ENCODE measurements around the gene EGR2.
"Not testable (repeated sequence)": the region's sequence is repeated elsewhere in the genome, so short reads cannot be mapped to it uniquely, and the experiment has no call there.

The EGR2 gene

GRCh38 chr10:62790019-62790555, 26.1 kb downstream of the EGR2 start:
- Histone ChIP-seq H3K4me1 (ENCODE audit: control insufficient read depth in 1 of 2, insufficient read depth in 2 of 2, low read length in 2 of 2) (peaks cover 0 to 12% of the 10 kb centered on the region in 2 donors), H3K36me3 (ENCODE audit: control insufficient read depth in 1 of 2, insufficient read depth in 2 of 2, low read length in 2 of 2) (no peaks in the 10 kb centered on the region), H3K27me3 (ENCODE audit: low read depth, low read length) (no peaks in the 10 kb centered on the region), H3K4me3 (ENCODE audit: low read depth in 1 of 2, low read length in 2 of 2) (no peak overlapping the region), H3K9me3 (ENCODE audit: control insufficient read depth in 1 of 2, low read length in 2 of 2) (no peaks in the 10 kb centered on the region), H3K27ac (ENCODE audit: low read length) (no peak overlapping the region)

GRCh38 chr10:62788861-62789467, 27.2 kb downstream of the EGR2 start:
- Histone ChIP-seq H3K4me3 (ENCODE audit: low read depth in 1 of 2, low read length in 2 of 2) (no peak overlapping the region), H3K36me3 (ENCODE audit: control insufficient read depth in 1 of 2, insufficient read depth in 2 of 2, low read length in 2 of 2) (no peaks in the 10 kb centered on the region), H3K27ac (ENCODE audit: low read length) (no peak overlapping the region), H3K27me3 (ENCODE audit: low read depth, low read length) (no peaks in the 10 kb centered on the region), H3K4me1 (ENCODE audit: control insufficient read depth in 1 of 2, insufficient read depth in 2 of 2, low read length in 2 of 2) (peaks cover 0 to 12% of the 10 kb centered on the region in 2 donors), H3K9me3 (ENCODE audit: control insufficient read depth in 1 of 2, low read length in 2 of 2) (no peaks in the 10 kb centered on the region)

GRCh38 chr10:62788285-62788684, 27.9 kb downstream of the EGR2 start:
- H3K9me3 ChIP-seq (ENCODE audit: control insufficient read depth in 1 of 2, low read length in 2 of 2); H3K27me3 ChIP-seq (ENCODE audit: low read depth, low read length); H3K27ac ChIP-seq (ENCODE audit: low read length); H3K4me3 ChIP-seq (ENCODE audit: low read depth in 1 of 2, low read length in 2 of 2); H3K36me3 ChIP-seq (ENCODE audit: control insufficient read depth in 1 of 2, insufficient read depth in 2 of 2, low read length in 2 of 2): not testable (repeated sequence)
- H3K4me1 ChIP-seq (ENCODE audit: control insufficient read depth in 1 of 2, insufficient read depth in 2 of 2, low read length in 2 of 2) = peaks cover 0 to 12% of the 10 kb centered on the region in 2 donors

GRCh38 chr10:62784537-62784936, 31.6 kb downstream of the EGR2 start:
- not testable (repeated sequence) for H3K27me3 ChIP-seq (ENCODE audit: low read depth, low read length); H3K9me3 ChIP-seq (ENCODE audit: control insufficient read depth in 1 of 2, low read length in 2 of 2); H3K4me1 ChIP-seq (ENCODE audit: control insufficient read depth in 1 of 2, insufficient read depth in 2 of 2, low read length in 2 of 2); H3K4me3 ChIP-seq (ENCODE audit: low read depth in 1 of 2, low read length in 2 of 2); H3K36me3 ChIP-seq (ENCODE audit: control insufficient read depth in 1 of 2, insufficient read depth in 2 of 2, low read length in 2 of 2); H3K27ac ChIP-seq (ENCODE audit: low read length)

GRCh38 chr10:62779487-62780248, 36.5 kb downstream of the EGR2 start:
- no peaks in the 10 kb centered on the region for H3K36me3 ChIP-seq (ENCODE audit: control insufficient read depth in 1 of 2, insufficient read depth in 2 of 2, low read length in 2 of 2)
- no peaks in the 10 kb centered on the region for H3K27me3 ChIP-seq (ENCODE audit: low read depth, low read length)
- H3K4me3 ChIP-seq (ENCODE audit: low read depth in 1 of 2, low read length in 2 of 2) = no peak overlapping the region
- H3K4me1 ChIP-seq (ENCODE audit: control insufficient read depth in 1 of 2, insufficient read depth in 2 of 2, low read length in 2 of 2) = no peaks in the 10 kb centered on the region
- no peaks in the 10 kb centered on the region for H3K9me3 ChIP-seq (ENCODE audit: control insufficient read depth in 1 of 2, low read length in 2 of 2)
- H3K27ac ChIP-seq (ENCODE audit: low read length) = no peak overlapping the region

GRCh38 chr10:62778125-62778524, 38.0 kb downstream of the EGR2 start:
- H3K4me1 ChIP-seq (ENCODE audit: control insufficient read depth in 1 of 2, insufficient read depth in 2 of 2, low read length in 2 of 2) = no peaks in the 10 kb centered on the region
- H3K27ac ChIP-seq (ENCODE audit: low read length) = no peak overlapping the region
- H3K27me3 ChIP-seq (ENCODE audit: low read depth, low read length) = no peaks in the 10 kb centered on the region
- H3K4me3 ChIP-seq (ENCODE audit: low read depth in 1 of 2, low read length in 2 of 2) = no peak overlapping the region
- H3K9me3 ChIP-seq (ENCODE audit: control insufficient read depth in 1 of 2, low read length in 2 of 2) = no peaks in the 10 kb centered on the region
- no peaks in the 10 kb centered on the region for H3K36me3 ChIP-seq (ENCODE audit: control insufficient read depth in 1 of 2, insufficient read depth in 2 of 2, low read length in 2 of 2)

- no peak overlapping the region for H3K4me3 ChIP-seq (ENCODE audit: low read depth in 1 of 2, low read length in 2 of 2)
- no peaks in the 10 kb centered on the region for H3K27me3 ChIP-seq (ENCODE audit: low read depth, low read length)
- no peak overlapping the region for H3K27ac ChIP-seq (ENCODE audit: low read length)
- no peaks in the 10 kb centered on the region for H3K9me3 ChIP-seq (ENCODE audit: control insufficient read depth in 1 of 2, low read length in 2 of 2)
- H3K4me1 ChIP-seq (ENCODE audit: control insufficient read depth in 1 of 2, insufficient read depth in 2 of 2, low read length in 2 of 2) = peaks cover 0 to 7% of the 10 kb centered on the region in 2 donors
- no peaks in the 10 kb centered on the region for H3K36me3 ChIP-seq (ENCODE audit: control insufficient read depth in 1 of 2, insufficient read depth in 2 of 2, low read length in 2 of 2)
Measured at GRCh38 chr10:62772186-62772974, 43.8 kb downstream of the EGR2 start.

- no peak overlapping the region for H3K4me3 ChIP-seq (ENCODE audit: low read depth in 1 of 2, low read length in 2 of 2)
- peaks cover 0 to 7% of the 10 kb centered on the region in 2 donors for H3K4me1 ChIP-seq (ENCODE audit: control insufficient read depth in 1 of 2, insufficient read depth in 2 of 2, low read length in 2 of 2)
- no peaks in the 10 kb centered on the region for H3K9me3 ChIP-seq (ENCODE audit: control insufficient read depth in 1 of 2, low read length in 2 of 2)
- H3K27ac ChIP-seq (ENCODE audit: low read length) = no peak overlapping the region
- no peaks in the 10 kb centered on the region for H3K36me3 ChIP-seq (ENCODE audit: control insufficient read depth in 1 of 2, insufficient read depth in 2 of 2, low read length in 2 of 2)
- no peaks in the 10 kb centered on the region for H3K27me3 ChIP-seq (ENCODE audit: low read depth, low read length)
Measured at GRCh38 chr10:62769574-62770242, 46.5 kb downstream of the EGR2 start.

GRCh38 chr10:62766386-62766785, 49.8 kb downstream of the EGR2 start:
- no peaks in the 10 kb centered on the region for H3K36me3 ChIP-seq (ENCODE audit: control insufficient read depth in 1 of 2, insufficient read depth in 2 of 2, low read length in 2 of 2)
- no peaks in the 10 kb centered on the region for H3K4me1 ChIP-seq (ENCODE audit: control insufficient read depth in 1 of 2, insufficient read depth in 2 of 2, low read length in 2 of 2)
- H3K27ac ChIP-seq (ENCODE audit: low read length) = no peak overlapping the region
- no peaks in the 10 kb centered on the region for H3K27me3 ChIP-seq (ENCODE audit: low read depth, low read length)
- H3K9me3 ChIP-seq (ENCODE audit: control insufficient read depth in 1 of 2, low read length in 2 of 2) = no peaks in the 10 kb centered on the region
- no peak overlapping the region for H3K4me3 ChIP-seq (ENCODE audit: low read depth in 1 of 2, low read length in 2 of 2)

GRCh38 chr10:62765726-62766125, 50.4 kb downstream of the EGR2 start:
- H3K36me3 ChIP-seq (ENCODE audit: control insufficient read depth in 1 of 2, insufficient read depth in 2 of 2, low read length in 2 of 2) = no peaks in the 10 kb centered on the region
- no peak overlapping the region for H3K4me3 ChIP-seq (ENCODE audit: low read depth in 1 of 2, low read length in 2 of 2)
- no peak overlapping the region for H3K27ac ChIP-seq (ENCODE audit: low read length)

GRCh38 chr10:62764011-62764410, 52.2 kb downstream of the EGR2 start:
- Histone ChIP-seq H3K36me3 (ENCODE audit: control insufficient read depth in 1 of 2, insufficient read depth in 2 of 2, low read length in 2 of 2) (no peaks in the 10 kb centered on the region), H3K4me3 (ENCODE audit: low read depth in 1 of 2, low read length in 2 of 2) (no peak overlapping the region), H3K27me3 (ENCODE audit: low read depth, low read length) (no peaks in the 10 kb centered on the region), H3K9me3 (ENCODE audit: control insufficient read depth in 1 of 2, low read length in 2 of 2) (no peaks in the 10 kb centered on the region), H3K27ac (ENCODE audit: low read length) (no peak overlapping the region), H3K4me1 (ENCODE audit: control insufficient read depth in 1 of 2, insufficient read depth in 2 of 2, low read length in 2 of 2) (no peaks in the 10 kb centered on the region)

More at GRCh38 chr10:62765726-62766125, 50.4 kb downstream of the EGR2 start:
- no peaks in the 10 kb centered on the region for H3K27me3 ChIP-seq (ENCODE audit: low read depth, low read length)
- H3K4me1 ChIP-seq (ENCODE audit: control insufficient read depth in 1 of 2, insufficient read depth in 2 of 2, low read length in 2 of 2) = no peaks in the 10 kb centered on the region
- no peaks in the 10 kb centered on the region for H3K9me3 ChIP-seq (ENCODE audit: control insufficient read depth in 1 of 2, low read length in 2 of 2)

All from muscle layer of duodenum (tissue), 2 donors.